Stromal cell of bone marrow (primary cell): ENCODE results near the gene KRTAP1-3.
"Not testable (repeated sequence)": the region's sequence is repeated elsewhere in the genome, so short reads cannot be mapped to it uniquely, and the experiment has no call there.

Experiments used
- DNase-seq: peaks from one replicate; pipeline ENCODE4 v3.0.0-alpha.2; 2012; ENCODE audit warnings: low read depth

KRTAP1-3 gene, protein sequence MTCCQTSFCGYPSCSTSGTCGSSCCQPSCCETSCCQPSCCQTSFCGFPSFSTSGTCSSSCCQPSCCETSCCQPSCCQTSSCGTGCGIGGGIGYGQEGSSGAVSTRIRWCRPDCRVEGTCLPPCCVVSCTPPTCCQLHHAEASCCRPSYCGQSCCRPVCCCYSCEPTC

DNA sequence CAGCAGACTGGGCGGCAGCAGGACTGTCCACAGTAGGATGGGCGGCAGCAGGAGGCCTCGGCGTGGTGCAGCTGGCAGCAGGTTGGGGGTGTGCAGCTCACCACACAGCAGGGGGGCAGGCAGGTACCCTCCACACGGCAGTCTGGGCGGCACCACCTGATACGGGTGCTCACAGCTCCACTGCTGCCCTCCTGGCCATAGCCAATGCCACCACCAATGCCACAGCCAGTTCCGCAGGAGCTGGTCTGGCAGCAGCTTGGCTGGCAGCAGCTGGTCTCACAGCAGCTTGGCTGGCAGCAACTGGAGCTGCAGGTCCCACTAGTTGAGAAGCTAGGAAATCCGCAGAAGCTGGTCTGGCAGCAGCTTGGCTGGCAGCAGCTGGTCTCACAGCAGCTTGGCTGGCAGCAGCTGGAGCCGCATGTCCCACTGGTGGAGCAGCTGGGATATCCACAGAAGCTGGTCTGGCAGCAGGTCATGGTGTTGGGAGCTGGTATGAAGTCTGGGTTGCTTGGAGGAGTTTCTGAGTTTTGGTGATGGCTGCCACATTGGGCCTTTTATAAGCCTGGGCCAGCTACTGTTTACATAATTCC is at the start of gene KRTAP1-3:
TSS of gene KRTAP1-3 (minus strand) at position 529 of the 590 bp plus-strand sequence. CDS start at position 476, 53 bp downstream.
- not testable (repeated sequence) for DNase-seq

GRCh38 chr17:41084100-41084856 is 49.6 kb upstream of the KRTAP1-3 start, which contains the start of gene KRTAP4-7:
Gene KRTAP4-7, plus strand, starts transcription at chr17:41084150. Its CDS starts 57 bp downstream, at chr17:41084207.
- not testable (repeated sequence) for DNase-seq

- not testable (repeated sequence) for DNase-seq
Measured at GRCh38 chr17:41083427-41083826, 48.8 kb upstream of the KRTAP1-3 start.

- no peak for DNase-seq
Measured at GRCh38 chr17:41082626-41083025, 48.0 kb upstream of the KRTAP1-3 start.

DNA sequence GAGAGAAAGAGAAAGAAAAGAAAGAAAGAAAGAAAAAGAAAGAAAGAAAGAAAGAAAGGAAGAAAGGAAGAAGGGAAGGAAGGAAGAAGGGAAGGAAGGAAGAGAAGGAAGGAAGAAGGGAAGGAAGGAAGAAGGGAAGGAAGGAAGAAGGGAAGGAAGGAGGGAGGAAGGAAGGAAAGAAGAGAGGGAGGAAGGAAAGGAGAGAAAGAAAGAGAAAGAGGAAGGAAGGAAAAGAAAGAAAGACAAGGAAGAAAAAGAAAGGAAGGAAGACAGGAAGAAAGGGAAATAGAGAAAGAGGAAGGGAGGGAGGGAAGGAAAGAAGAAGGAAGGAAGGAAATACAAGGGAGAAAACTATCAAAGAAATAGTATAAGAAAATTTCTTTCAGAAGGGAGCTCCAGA is 42.1 kb upstream of the KRTAP1-3 start:
- DNase-seq: no peak

DNA sequence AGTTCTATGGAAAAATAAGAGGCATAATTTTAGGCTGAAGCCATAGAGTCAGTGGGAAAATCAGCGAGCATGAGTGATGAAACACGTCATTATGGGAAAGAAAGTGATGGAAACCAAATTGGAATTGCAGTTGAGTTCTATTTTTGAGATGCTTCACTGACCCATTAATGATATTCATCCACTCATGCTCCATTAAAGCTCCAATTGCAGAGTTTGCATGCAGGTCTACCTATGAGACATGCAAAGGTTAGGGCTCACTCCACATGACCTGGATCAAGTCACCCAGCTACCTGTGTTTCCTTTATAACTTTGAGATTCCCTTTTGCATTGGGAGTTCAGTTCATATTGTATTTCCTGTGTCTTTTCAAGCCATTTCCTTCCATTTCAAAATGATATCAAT is 39.0 kb upstream of the KRTAP1-3 start:
- no peak for DNase-seq

- DNase-seq: no peak
Measured at GRCh38 chr17:41071606-41072360, 37.1 kb upstream of the KRTAP1-3 start.

GRCh38 chr17:41069031-41069430 is 34.4 kb upstream of the KRTAP1-3 start:
- DNase-seq: no peak

DNA sequence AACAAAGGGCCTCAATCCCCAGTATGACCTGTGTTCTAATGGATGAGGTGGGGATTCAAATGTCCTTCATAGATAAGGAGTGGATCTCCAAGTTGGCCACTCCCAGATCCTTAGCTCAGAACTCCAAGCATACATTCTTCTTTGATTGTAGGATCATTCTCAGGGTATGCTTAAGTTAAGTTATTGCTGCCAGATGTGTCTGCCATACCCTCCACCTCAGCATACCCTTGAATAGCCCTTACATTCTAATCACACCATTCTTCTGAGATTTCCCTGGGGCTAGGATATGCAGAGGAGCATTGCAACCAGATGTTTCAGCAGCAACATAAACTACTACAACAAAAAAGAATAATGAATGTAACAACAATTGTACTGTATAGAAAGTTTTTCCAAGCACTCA is 32.6 kb upstream of the KRTAP1-3 start:
- no peak for DNase-seq

DNA sequence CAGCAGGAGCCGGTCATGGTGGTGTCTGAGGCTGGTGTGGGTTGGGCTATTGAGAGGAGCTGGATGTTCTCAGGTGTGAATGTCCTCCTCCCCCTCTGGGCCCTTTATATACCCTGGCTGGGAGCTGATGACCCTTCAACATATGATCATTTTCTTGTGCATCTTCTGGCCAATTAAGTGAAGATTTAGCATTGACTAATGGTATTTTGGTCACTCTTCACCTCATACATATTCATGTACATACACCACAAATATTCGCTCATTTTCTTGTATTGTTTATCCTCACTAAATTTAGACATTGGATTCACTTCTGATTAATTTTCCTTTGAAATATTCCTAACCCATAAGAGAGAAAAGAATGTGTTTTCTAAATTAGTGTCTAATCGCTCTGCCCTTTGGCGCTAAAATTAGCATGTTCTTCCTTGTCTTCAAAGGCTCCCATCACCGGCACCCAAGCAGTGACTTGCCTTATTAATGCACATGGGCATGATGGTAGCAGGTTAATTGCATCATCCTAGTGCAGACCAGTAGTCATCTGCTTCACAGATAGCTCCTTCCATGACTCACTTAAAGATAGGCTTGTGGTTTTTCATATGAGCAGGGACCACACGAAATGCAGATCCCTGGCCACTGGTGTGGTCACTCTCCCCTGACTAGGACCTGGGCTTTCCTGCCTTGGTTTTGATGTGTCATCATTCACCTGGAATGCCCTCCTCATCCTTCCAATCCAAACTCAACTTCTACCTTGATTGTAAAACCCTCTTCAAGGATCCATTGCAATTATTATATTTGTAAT is 31.4 kb upstream of the KRTAP1-3 start, which contains the start of gene KRTAP2-4:
TSS of gene KRTAP2-4 (minus strand) at position 51 of the 796 bp plus-strand sequence. CDS start at position 17, 34 bp downstream.
- peak; percentile 46 for DNase-seq

DNA sequence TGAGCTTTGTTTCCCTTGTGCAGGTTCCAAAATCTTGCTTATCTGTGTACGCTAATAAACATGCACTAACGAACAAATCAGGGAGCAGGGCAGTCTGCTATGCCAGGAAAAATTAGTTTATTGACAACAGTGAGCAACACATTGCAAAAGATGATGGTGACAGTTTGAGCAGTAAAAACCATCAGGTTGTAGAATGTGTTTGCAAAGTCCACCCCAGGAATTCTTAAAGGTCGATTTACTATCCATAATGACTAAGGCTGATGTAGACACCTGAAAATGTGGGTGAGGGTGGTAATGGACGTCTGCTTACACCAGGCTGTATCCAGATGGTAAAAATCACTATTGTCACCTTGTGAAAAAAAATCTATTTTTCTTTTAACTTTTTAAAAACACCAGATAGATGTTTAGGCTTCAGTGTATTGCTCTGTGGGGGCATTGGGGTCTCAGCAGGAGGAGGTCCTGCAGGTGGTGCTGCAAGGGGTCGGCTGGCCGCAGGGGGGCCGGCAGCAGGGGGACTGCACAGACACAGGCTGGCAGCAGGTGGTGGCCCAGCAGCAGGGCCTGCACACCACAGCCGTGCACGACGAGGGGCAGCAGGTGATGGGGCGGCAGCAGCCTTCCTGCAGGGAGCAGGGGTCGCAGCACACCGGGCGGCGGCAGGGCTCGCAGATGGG is 30.5 kb upstream of the KRTAP1-3 start:
- not testable (repeated sequence) for DNase-seq

- DNase-seq: no peak
Measured at GRCh38 chr17:41064301-41064700, 29.6 kb upstream of the KRTAP1-3 start.

GRCh38 chr17:41063449-41063848 is 28.8 kb upstream of the KRTAP1-3 start:
- no peak for DNase-seq

DNA sequence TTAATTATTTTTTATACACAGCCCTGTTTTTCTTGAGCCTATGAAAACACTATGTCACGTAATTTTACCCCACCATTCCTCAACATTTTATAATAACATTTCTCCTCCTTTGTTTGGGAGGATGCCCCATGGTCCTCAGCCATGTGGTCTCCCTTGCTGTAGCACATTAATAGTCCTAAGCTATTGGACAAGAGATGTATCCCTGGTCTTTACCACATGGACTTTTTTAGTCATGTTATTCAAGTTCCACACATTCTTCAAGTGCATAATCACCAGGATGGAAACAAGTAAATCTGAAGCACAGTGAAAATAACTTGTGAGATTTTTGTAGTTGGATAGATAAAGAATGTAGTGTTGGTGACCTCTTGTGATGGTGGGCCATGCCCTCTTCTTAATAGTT is 27.3 kb upstream of the KRTAP1-3 start:
- DNase-seq: peak; percentile 88

GRCh38 chr17:41060052-41060604 is 25.5 kb upstream of the KRTAP1-3 start, which contains the start of gene KRTAP2-3:
Gene KRTAP2-3, minus strand, starts transcription at chr17:41060114. Its CDS starts 64 bp downstream, at chr17:41060050.
- peak; percentile 88 for DNase-seq

DNA sequence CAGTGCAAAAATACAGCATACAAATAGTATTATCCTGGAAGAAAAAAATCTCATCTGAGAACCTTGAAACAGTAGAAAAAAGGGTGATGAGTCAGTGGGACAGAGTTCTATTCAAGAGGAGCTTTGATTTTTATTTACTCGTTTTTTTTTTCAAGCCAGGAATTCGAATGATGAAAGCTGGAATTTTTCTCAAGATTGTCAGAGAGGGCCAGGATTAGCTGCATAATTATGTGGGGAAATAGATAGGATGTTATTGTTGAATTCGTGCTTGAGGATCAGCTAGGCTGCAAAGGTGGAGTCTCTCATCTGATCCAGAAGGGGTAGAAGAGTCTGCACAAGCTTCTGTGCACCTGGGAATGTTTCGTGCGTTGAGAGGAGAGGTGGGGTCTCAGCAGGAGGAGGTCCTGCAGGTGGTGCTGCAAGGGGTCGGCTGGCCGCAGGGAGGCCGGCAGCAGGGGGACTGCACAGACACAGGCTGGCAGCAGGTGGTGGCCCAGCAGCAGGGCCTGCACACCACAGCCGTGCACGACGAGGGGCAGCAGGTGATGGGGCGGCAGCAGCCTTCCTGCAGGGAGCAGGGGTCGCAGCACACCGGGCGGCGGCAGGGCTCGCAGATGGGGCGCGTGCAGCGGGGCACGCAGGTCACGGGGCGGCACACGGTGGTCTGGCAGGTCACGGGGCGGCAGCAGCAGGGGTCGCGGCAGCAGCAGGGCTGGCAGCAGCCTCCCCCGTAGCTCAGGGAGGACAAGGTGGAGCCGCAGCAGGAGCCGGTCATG is 24.8 kb upstream of the KRTAP1-3 start:
- DNase-seq: peak; percentile 73

- no peak for DNase-seq
Measured at GRCh38 chr17:41058741-41059140, 24.1 kb upstream of the KRTAP1-3 start.

GRCh38 chr17:41057547-41057946 is 22.9 kb upstream of the KRTAP1-3 start:
- no peak for DNase-seq

DNA sequence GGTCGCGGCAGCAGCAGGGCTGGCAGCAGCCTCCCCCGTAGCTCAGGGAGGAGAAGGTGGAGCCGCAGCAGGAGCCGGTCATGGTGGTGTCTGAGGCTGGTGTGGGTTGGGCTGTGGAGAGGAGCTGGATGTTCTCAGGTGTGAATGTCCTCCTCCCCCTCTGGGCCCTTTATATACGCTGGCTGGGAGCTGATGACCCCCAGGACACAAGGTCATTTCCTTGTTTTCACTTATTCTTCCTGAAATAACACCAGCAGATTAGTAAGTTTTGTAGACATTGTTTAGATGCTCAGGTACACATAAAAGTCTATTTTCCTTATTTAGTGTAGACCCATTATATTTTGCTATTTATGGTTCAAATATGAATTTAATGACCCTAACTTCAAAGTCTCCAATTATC is 20.5 kb upstream of the KRTAP1-3 start, which contains the start of gene KRTAP2-2:
TSS of gene KRTAP2-2 (minus strand) at position 101 of the 400 bp plus-strand sequence. CDS start at position 82, 19 bp downstream.
- DNase-seq: not testable (repeated sequence)
